A673 (cell line): ENCODE results near the gene SIK2. TPM values are rescaled to one million over a fixed set of nuclear protein-coding genes. Genes with fewer than 3 reads are reported as not detected.

Experiments
- BruUV-seq: library from RNA; stranded (reverse); fragments of 400-500 nt; replicated peaks from 2 replicates; lab custom pipeline; 2021; lab: Mats Ljungman, UMichigan
- CTCF ChIA-PET: fragments of 300-600 bp; sonication (Branson Sonifier 250); formaldehyde crosslinking; loops from one replicate; lab custom pipeline; 2022; ENCODE audit warnings: antibody characterized with exemption; lab: Charles Lee
- POLR2A ChIA-PET: fragments of 300-600 bp; sonication (Branson Sonifier 250); formaldehyde crosslinking; loops from one replicate; lab custom pipeline; 2022; ENCODE audit warnings: antibody characterized with exemption; ENCODE audit not compliant: low non-redundant PET; lab: Charles Lee
- DNase-seq: peaks from one replicate; pipeline ENCODE4 v3.0.0-alpha.2; 2015; ENCODE audit warnings: low spot score
- H3K27ac ChIP-seq: fragments of 200-600 bp; sonication (generic); 2 replicates; pipeline ENCODE4 v1.5.1; 2016; ENCODE audit warnings: mixed run types, low read depth, mild to moderate bottlenecking, mixed read lengths, antibody characterized with exemption, low read length; ENCODE audit not compliant: poor library complexity, severe bottlenecking
- H3K27me3 ChIP-seq: fragments of 200-600 bp; sonication (generic); replicated peaks from 2 replicates; pipeline ENCODE4 v1.6.1; 2017; ENCODE audit warnings: mixed run types, low read depth, mild to moderate bottlenecking, mixed read lengths, antibody characterized with exemption, low read length; ENCODE audit not compliant: insufficient read depth, poor library complexity
- H3K36me3 ChIP-seq: fragments of 200-600 bp; sonication (generic); 2 replicates; pipeline ENCODE4 v1.6.1; 2016; ENCODE audit warnings: mixed run types, mild to moderate bottlenecking, mixed read lengths, antibody characterized with exemption, low read length; ENCODE audit not compliant: insufficient read depth, poor library complexity, severe bottlenecking
- H3K4me1 ChIP-seq: fragments of 200-600 bp; sonication (generic); 2 replicates; pipeline ENCODE4 v1.6.1; 2017; ENCODE audit warnings: mixed run types, mild to moderate bottlenecking, mixed read lengths, antibody characterized with exemption, low read length; ENCODE audit not compliant: insufficient read depth, poor library complexity, severe bottlenecking
- H3K4me3 ChIP-seq: fragments of 200-600 bp; sonication (generic); 2 replicates; pipeline ENCODE4 v1.5.1; 2016; ENCODE audit warnings: low read depth, mixed run types, mild to moderate bottlenecking, mixed read lengths, low read length; ENCODE audit not compliant: poor library complexity, severe bottlenecking
- H3K9me3 ChIP-seq: fragments of 200-600 bp; sonication (generic); 2 replicates; pipeline ENCODE4 v1.6.1; 2016; ENCODE audit warnings: mixed run types, low read depth, mild to moderate bottlenecking, mixed read lengths, antibody characterized with exemption, low read length; ENCODE audit not compliant: poor library complexity, severe bottlenecking
- EZH2 ChIP-seq: fragments of 200-600 bp; sonication (generic); IDR thresholded peaks from 2 replicates; pipeline ENCODE4 v1.6.1; 2017; ENCODE audit warnings: borderline replicate concordance, low read depth, mild to moderate bottlenecking, mixed read lengths, antibody characterized with exemption, low read length; ENCODE audit not compliant: poor library complexity, severe bottlenecking
- intact Hi-C: fragments of 100-400 bp; cut with micrococcal nuclease; formaldehyde crosslinking; loops from one replicate; pipeline ENCODE4 v1.10.0; 2022; ENCODE audit not compliant: unreplicated experiment
- total RNA-seq: library from RNA; stranded (reverse); gene quantifications from 2 replicates; pipeline ENCODE4 v1.2.3, GENCODE V29; 2021
- TF ChIP-seq, protein P1 (sequence below): fragments of 300-800, 200-600 bp; sonication (generic); conservative IDR thresholded peaks from 2 replicates; pipeline ENCODE4 v1.5.1; 2017; ENCODE audit warnings: low read depth, mild to moderate bottlenecking, antibody characterized with exemption, low read length, moderate library complexity, mixed read lengths

The SIK2 gene
- total RNA-seq, 1 experiment from 2014 or later: 18.7 TPM

DNA sequence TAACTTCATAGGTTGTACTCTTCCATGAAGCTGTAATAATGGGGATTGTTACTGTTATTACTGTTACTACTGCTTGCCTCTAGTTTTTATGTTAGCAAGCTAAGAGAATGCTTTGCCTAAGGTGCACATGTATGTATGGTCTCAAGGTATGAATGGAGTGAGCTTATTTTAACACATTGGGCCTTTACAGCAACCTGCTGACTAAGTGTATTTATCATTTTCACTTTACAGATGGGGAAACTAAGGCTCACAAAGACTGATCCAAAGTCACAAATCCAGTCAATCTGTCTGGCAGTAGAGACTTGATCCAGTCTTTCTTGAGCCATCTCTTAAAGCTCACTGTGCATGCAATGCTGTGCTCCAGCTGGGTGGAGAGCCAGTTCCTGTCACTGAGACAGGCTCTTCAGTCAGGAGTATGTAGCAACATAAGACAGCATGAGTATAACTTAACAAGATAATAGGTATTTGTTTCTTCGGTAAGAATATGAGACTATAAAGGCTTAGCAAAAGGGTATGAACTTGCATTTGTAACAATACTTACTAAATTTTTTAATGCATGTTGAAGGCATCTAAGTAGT is 97.4 kb downstream of the SIK2 start:
- ChIA-PET POLR2A (interaction anchor here (0.5 kb wide), 1 partner anchor 872 kb away, joined by 3 read pairs; no protein-coding TSS in a partner anchor), CTCF (no interaction called here)
- H3K36me3 ChIP-seq: peaks cover 3% of the 10 kb centered on the region
- H3K9me3 ChIP-seq: no peaks in the 10 kb centered on the region
- intact Hi-C loops: no loop called here
- TF ChIP-seq EZH2: no peak
- H3K27ac ChIP-seq: no peak overlapping the region
- DNase-seq: no peak
- H3K4me1 ChIP-seq: no peaks in the 10 kb centered on the region
- H3K4me3 ChIP-seq: no peak overlapping the region
- no TSS peak for BruUV-seq
- no peaks in the 10 kb centered on the region for H3K27me3 ChIP-seq

DNA sequence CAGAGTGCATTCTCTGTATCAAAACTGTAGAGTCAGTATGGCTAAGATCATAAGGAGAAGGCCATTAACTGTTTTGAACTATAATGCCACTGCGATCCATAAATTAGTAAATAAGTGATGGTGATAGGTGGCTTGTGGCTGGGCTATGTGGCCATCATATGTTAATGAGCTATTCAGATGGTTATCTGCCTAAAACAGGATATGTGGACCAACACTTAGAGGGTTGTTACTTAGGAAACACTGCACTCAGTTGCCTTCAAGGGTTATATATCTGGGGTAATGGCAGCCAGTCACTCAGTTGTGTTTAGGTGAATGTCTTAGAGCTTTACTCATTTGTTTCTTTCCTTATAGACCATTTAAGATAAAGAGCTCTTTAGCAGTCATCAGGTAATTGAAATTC is 97.9 kb downstream of the SIK2 start:
- Histone ChIP-seq H3K36me3 (peaks cover 8% of the 10 kb centered on the region), H3K4me1 (no peaks in the 10 kb centered on the region), H3K4me3 (no peak overlapping the region), H3K9me3 (no peaks in the 10 kb centered on the region), H3K27me3 (no peaks in the 10 kb centered on the region), H3K27ac (no peak overlapping the region)
- intact Hi-C loops: no loop called here
- DNase-seq: no peak
- BruUV-seq: no TSS peak
- ChIA-PET POLR2A (no interaction called here), CTCF (no interaction called here)
- TF ChIP-seq EZH2: no peak
- TF ChIP-seq, protein P1, sequence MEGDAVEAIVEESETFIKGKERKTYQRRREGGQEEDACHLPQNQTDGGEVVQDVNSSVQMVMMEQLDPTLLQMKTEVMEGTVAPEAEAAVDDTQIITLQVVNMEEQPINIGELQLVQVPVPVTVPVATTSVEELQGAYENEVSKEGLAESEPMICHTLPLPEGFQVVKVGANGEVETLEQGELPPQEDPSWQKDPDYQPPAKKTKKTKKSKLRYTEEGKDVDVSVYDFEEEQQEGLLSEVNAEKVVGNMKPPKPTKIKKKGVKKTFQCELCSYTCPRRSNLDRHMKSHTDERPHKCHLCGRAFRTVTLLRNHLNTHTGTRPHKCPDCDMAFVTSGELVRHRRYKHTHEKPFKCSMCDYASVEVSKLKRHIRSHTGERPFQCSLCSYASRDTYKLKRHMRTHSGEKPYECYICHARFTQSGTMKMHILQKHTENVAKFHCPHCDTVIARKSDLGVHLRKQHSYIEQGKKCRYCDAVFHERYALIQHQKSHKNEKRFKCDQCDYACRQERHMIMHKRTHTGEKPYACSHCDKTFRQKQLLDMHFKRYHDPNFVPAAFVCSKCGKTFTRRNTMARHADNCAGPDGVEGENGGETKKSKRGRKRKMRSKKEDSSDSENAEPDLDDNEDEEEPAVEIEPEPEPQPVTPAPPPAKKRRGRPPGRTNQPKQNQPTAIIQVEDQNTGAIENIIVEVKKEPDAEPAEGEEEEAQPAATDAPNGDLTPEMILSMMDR: no peak

DNA sequence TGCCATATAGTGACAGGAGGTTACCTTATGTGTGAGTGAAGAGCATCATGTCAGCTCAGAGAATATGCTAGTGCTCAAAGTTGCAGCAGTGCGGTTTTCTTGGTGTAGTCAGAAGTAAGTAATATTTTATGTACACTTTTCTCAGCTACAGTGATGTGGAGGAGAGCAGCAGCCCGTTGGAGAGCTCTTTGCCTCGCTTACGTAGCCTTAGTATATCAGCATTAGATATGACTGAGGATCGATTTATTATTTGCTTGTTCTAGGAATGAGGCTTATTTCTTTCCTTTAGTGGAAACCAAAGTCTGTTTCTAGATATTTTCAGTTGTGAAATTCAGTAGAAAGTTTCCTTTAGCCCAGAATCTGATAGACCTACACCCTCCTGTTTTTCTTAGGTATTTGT is 100.4 kb downstream of the SIK2 start:
- no TSS peak for BruUV-seq
- ChIA-PET POLR2A (no interaction called here), CTCF (no interaction called here)
- no peak overlapping the region for H3K27ac ChIP-seq
- intact Hi-C loops: no loop called here
- peaks cover 11% of the 10 kb centered on the region for H3K36me3 ChIP-seq
- no peaks in the 10 kb centered on the region for H3K9me3 ChIP-seq
- no peaks in the 10 kb centered on the region for H3K27me3 ChIP-seq
- H3K4me3 ChIP-seq: no peak overlapping the region
- H3K4me1 ChIP-seq: peaks cover 7% of the 10 kb centered on the region
- TF ChIP-seq, protein P1: no peak
- no peak for TF ChIP-seq EZH2
- no peak for DNase-seq

DNA sequence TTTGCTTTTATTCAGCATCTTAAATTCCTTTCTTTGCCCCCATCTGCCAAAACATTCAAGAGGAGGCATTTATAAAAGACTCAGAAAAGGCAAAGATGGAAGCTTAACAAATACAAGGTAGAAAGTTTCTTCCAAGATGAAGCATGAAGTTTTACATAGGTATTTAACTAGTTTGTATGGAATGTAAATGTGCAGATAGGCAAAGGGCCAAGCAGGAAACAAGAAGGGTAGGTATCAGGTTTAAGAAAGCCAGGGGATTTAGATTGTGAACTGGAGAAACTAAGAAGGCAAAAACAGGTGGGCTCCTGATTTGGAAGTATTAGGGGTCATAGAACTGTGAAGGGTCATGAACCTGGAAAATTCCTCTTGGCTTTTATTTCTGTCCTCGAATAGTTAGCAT is 101.3 kb downstream of the SIK2 start:
- no peak for TF ChIP-seq EZH2
- TF ChIP-seq, protein P1: no peak
- H3K4me1 ChIP-seq: peaks cover 7% of the 10 kb centered on the region
- CTCF ChIA-PET: no interaction called here
- H3K36me3 ChIP-seq: peaks cover 11% of the 10 kb centered on the region
- H3K9me3 ChIP-seq: no peaks in the 10 kb centered on the region
- H3K27me3 ChIP-seq: no peaks in the 10 kb centered on the region
- H3K27ac ChIP-seq: no peak overlapping the region
- DNase-seq: no peak
- H3K4me3 ChIP-seq: no peak overlapping the region
- POLR2A ChIA-PET: no interaction called here
- intact Hi-C loops: no loop called here
- BruUV-seq: no TSS peak
